IMR-90 (cell line): ENCODE measurements around the gene TNFRSF4. TPM values are rescaled to one million over a fixed set of nuclear protein-coding genes. Genes with fewer than 3 reads are reported as not detected.

Experiments used
- ATAC-seq: fragments of 200-7000 bp; cut with Tn5 transposase; 2 replicates; pipeline ENCODE4 v1.9.1; 2020; ENCODE audit warnings: low read depth, mild to moderate bottlenecking, moderate library complexity
- BruUV-seq: library from RNA; stranded (reverse); fragments of 400-500 nt; replicated peaks from 2 replicates; lab custom pipeline; 2021; lab: Mats Ljungman, UMichigan
- CTCF ChIA-PET: fragments of 300-600 bp; formaldehyde crosslinking; extraction: SDS; loops from one replicate; lab custom pipeline; 2021; ENCODE audit warnings: antibody characterized with exemption; lab: Yijun Ruan, JAX
- POLR2A ChIA-PET: fragments of 300-600 bp; sonication (Branson Sonifier 250); formaldehyde crosslinking; loops from one replicate; lab custom pipeline; 2022; ENCODE audit warnings: antibody characterized with exemption; ENCODE audit not compliant: unreplicated experiment; lab: Charles Lee
- DNase-seq: peaks from one replicate; pipeline ENCODE4 v3.0.0; 2013
- H2AFZ ChIP-seq: replicated peaks from 2 replicates; pipeline ENCODE3; 2013; ENCODE audit warnings: low read length, mild to moderate bottlenecking; ENCODE audit not compliant: poor library complexity
- H2AK5ac ChIP-seq: 2 replicates; pipeline ENCODE4 v1.6.1; 2013; ENCODE audit warnings: low read depth, low read length, inconsistent platforms
- H2AK9ac ChIP-seq: replicated peaks from 2 replicates; pipeline ENCODE3; 2013; ENCODE audit warnings: mild to moderate bottlenecking, low read depth, low read length, moderate library complexity; ENCODE audit not compliant: poor library complexity
- H2BK120ac ChIP-seq: 2 replicates; pipeline ENCODE4 v1.6.1; 2013; ENCODE audit warnings: low read depth, low read length, inconsistent platforms
- H2BK15ac ChIP-seq: 3 replicates; pipeline ENCODE4 v1.6.1; 2013; ENCODE audit warnings: low read depth, low read length, inconsistent platforms
- H2BK20ac ChIP-seq: 2 replicates; pipeline ENCODE4 v1.6.1; 2013; ENCODE audit warnings: low read depth, mild to moderate bottlenecking, inconsistent platforms, low read length, moderate library complexity
- H2BK5ac ChIP-seq: 2 replicates; pipeline ENCODE4 v1.6.1; 2013; ENCODE audit warnings: mild to moderate bottlenecking, low read depth, low read length, inconsistent platforms; ENCODE audit not compliant: poor library complexity, severe bottlenecking
- H3K14ac ChIP-seq: replicated peaks from 2 replicates; pipeline ENCODE4 v1.6.1; 2013; ENCODE audit warnings: low read depth, low read length, inconsistent platforms
- H3K18ac ChIP-seq: 2 replicates; pipeline ENCODE4 v1.6.1; 2013; ENCODE audit warnings: low read depth, low read length, control low read depth
- H3K23ac ChIP-seq: 2 replicates; pipeline ENCODE4 v1.6.1; 2013; ENCODE audit warnings: low read depth, low read length, inconsistent platforms
- H3K27ac ChIP-seq: 2 replicates; pipeline ENCODE4 v1.5.1; 2013; ENCODE audit warnings: mild to moderate bottlenecking, control low read depth, low read length; ENCODE audit not compliant: insufficient read depth
- H3K27me3 ChIP-seq: 2 replicates; pipeline ENCODE4 v1.6.1; 2013; ENCODE audit warnings: low read length; ENCODE audit not compliant: control insufficient read depth, insufficient read depth
- H3K36me3 ChIP-seq: 2 replicates; pipeline ENCODE4 v1.6.1; 2013; ENCODE audit warnings: low read length, mixed read lengths; ENCODE audit not compliant: control insufficient read depth, insufficient read depth
- H3K4ac ChIP-seq: 2 replicates; pipeline ENCODE4 v1.6.1; 2013; ENCODE audit warnings: low read depth, low read length, inconsistent platforms
- H3K4me1 ChIP-seq: 2 replicates; pipeline ENCODE4 v1.6.1; 2013; ENCODE audit warnings: low read length, mixed read lengths; ENCODE audit not compliant: control insufficient read depth, insufficient read depth
- H3K4me2 ChIP-seq: 2 replicates; pipeline ENCODE4 v1.6.1; 2013; ENCODE audit warnings: low read depth, mild to moderate bottlenecking, control low read depth, low read length, moderate library complexity
- H3K4me3 ChIP-seq: 2 replicates; pipeline ENCODE4 v1.5.1; 2013; ENCODE audit warnings: low read depth, mild to moderate bottlenecking, control low read depth, low read length, moderate library complexity; ENCODE audit not compliant: insufficient read depth
- H3K56ac ChIP-seq: 2 replicates; pipeline ENCODE4 v1.6.1; 2013; ENCODE audit warnings: low read length, inconsistent platforms; ENCODE audit not compliant: insufficient read depth; ENCODE audit errors: extremely low read depth
- H3K79me1 ChIP-seq, 2 experiments: 2 replicates each; pipeline ENCODE4 v1.6.1; 2013; ENCODE audit warnings: low read length in 2 of 2, inconsistent platforms in 1 of 2, low read depth in 1 of 2
- H3K9ac ChIP-seq: 2 replicates; pipeline ENCODE4 v1.6.1; 2013; ENCODE audit warnings: low read depth, low read length, control low read depth
- H3K9me1 ChIP-seq: 2 replicates; pipeline ENCODE4 v1.6.1; 2013; ENCODE audit warnings: low read length, inconsistent platforms; ENCODE audit not compliant: insufficient read depth
- H3K9me3 ChIP-seq: 2 replicates; pipeline ENCODE4 v1.6.1; 2013; ENCODE audit warnings: low read length; ENCODE audit not compliant: control insufficient read depth, insufficient read depth
- H4K20me1 ChIP-seq: 2 replicates; pipeline ENCODE4 v1.6.1; 2013; ENCODE audit warnings: low read length, inconsistent platforms; ENCODE audit not compliant: insufficient read depth
- H4K5ac ChIP-seq: 2 replicates; pipeline ENCODE4 v1.6.1; 2013; ENCODE audit warnings: mild to moderate bottlenecking, low read depth, low read length, control low read depth
- H4K8ac ChIP-seq, 2 experiments: 2 replicates each; pipeline ENCODE4 v1.6.1; 2013; ENCODE audit warnings: low read depth in 2 of 2, low read length in 2 of 2, control low read depth in 1 of 2, inconsistent platforms in 1 of 2
- H4K91ac ChIP-seq: 2 replicates; pipeline ENCODE4 v1.6.1; 2013; ENCODE audit warnings: low read depth, low read length, inconsistent platforms; ENCODE audit not compliant: insufficient read depth
- SMC3 ChIP-seq: fragments of 150-350 bp; IDR thresholded peaks from 2 replicates; pipeline ENCODE4 v1.6.1; 2016; ENCODE audit warnings: low read depth, mild to moderate bottlenecking, antibody characterized with exemption, low read length, moderate library complexity
- WGBS, 2 experiments: methylation state at CpG; one replicate each; pipeline versions ENCODE4 v1.1.5 to v1.1.7; 2013; ENCODE audit warnings: missing lambda C conversion rate in 2 of 2; ENCODE audit not compliant: insufficient read length in 1 of 2; ENCODE audit errors: extremely low coverage in 2 of 2; 5-methylcytosine and 5-hydroxymethylcytosine counted together
- dilution Hi-C: fragments of 300-500 bp; cut with HindIII; formaldehyde crosslinking; loops from one replicate; pipeline ENCODE4 v1.14.3; 2018; ENCODE audit warnings: low sequenced_read_pairs; ENCODE audit not compliant: unreplicated experiment
- in situ Hi-C: fragments of 300-500 bp; cut with MboI; formaldehyde crosslinking; loops from 3 replicates; pipeline ENCODE4 v1.14.3; 2019; ENCODE audit warnings: low sequenced_read_pairs, inconsistent platforms, mixed read lengths
- intact Hi-C: fragments of 100-400 bp; cut with micrococcal nuclease; formaldehyde crosslinking; loops from 2 replicates; pipeline ENCODE4 v1.10.0; 2022
- polyA plus RNA-seq, 3 experiments: library from polyadenylated mRNA; depleted of rRNA; stranded (reverse); fragments of >200 nt; gene quantifications; 2 replicates each; pipeline ENCODE4 v1.2.3, GENCODE V29; 2012; ENCODE audit warnings: low replicate concordance in 1 of 3
- total RNA-seq: library from RNA; depleted of rRNA; stranded (reverse); fragments of >200 nt; gene quantifications from 2 replicates; pipeline ENCODE4 v1.2.3, GENCODE V29; 2012
- TF ChIP-seq, protein P1 (sequence below): fragments of 150-350 bp; IDR thresholded peaks from 2 replicates; pipeline ENCODE4 v1.6.1; 2017; ENCODE audit warnings: mild to moderate bottlenecking, antibody characterized with exemption, low read length, low read depth

Gene TNFRSF4
- total and polyA plus RNA-seq, 2 of the 4 experiments (the other 2 are of a cell fraction): 0.15 TPM; not detected in 1

- no peak overlapping the region for H3K4me2 ChIP-seq
- H3K9me1 ChIP-seq: peaks cover 6% of the 10 kb centered on the region
- H2AK5ac ChIP-seq: no peak overlapping the region
- H3K79me1 ChIP-seq: peaks cover 5 to 27% of the 10 kb centered on the region in 2 experiments; a peak in 3 of 4 replicates
- no peak overlapping the region for H3K27ac ChIP-seq
- no peak overlapping the region for H2AK9ac ChIP-seq
- no peak overlapping the region for H2BK15ac ChIP-seq
- no peak overlapping the region for H3K18ac ChIP-seq
- H3K9me3 ChIP-seq: no peaks in the 10 kb centered on the region
- no peak overlapping the region for H4K8ac ChIP-seq
- H3K23ac ChIP-seq: no peak overlapping the region
- peaks cover 67% of the 10 kb centered on the region for H3K36me3 ChIP-seq
- no peak overlapping the region for H2BK5ac ChIP-seq
- no peak overlapping the region for H3K9ac ChIP-seq
- WGBS, 2 experiments: 100% methylated on average over 7 of the region's 20 CpGs; no CpG with 5 or more reads in 1 of the 2 experiments
- no peak overlapping the region for H2BK20ac ChIP-seq
- TF ChIP-seq, protein P1, sequence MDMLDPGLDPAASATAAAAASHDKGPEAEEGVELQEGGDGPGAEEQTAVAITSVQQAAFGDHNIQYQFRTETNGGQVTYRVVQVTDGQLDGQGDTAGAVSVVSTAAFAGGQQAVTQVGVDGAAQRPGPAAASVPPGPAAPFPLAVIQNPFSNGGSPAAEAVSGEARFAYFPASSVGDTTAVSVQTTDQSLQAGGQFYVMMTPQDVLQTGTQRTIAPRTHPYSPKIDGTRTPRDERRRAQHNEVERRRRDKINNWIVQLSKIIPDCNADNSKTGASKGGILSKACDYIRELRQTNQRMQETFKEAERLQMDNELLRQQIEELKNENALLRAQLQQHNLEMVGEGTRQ: no peak
- TF ChIP-seq SMC3: no peak
- ATAC-seq (no peak), DNase-seq (no peak)
- dilution Hi-C loops: no loop called here
- ChIA-PET POLR2A (no interaction called here), CTCF (no interaction called here)
- BruUV-seq: no TSS peak
- H2AFZ ChIP-seq: no peak overlapping the region
- no peaks in the 10 kb centered on the region for H3K27me3 ChIP-seq
- H4K20me1 ChIP-seq: peaks cover 22% of the 10 kb centered on the region
- H3K56ac ChIP-seq: no peak overlapping the region
- H3K4me3 ChIP-seq: no peak overlapping the region
- H3K4me1 ChIP-seq: no peaks in the 10 kb centered on the region
- H4K91ac ChIP-seq: no peak overlapping the region
- intact Hi-C loops: no loop called here
- no peak overlapping the region for H3K4ac ChIP-seq
- no peak overlapping the region for H2BK120ac ChIP-seq
- H4K5ac ChIP-seq: no peak overlapping the region
- H3K14ac ChIP-seq: no peak overlapping the region
- in situ Hi-C loops: no loop called here
Measured at GRCh38 chr1:1219341-1219740, 5.4 kb upstream of the TNFRSF4 start.
